Peyer's patch (tissue), 4 donors: ENCODE data around the gene KCNJ5.

Source experiments
- POLR2A ChIP-seq, 2 donors: fragments of 450-650 bp; IDR thresholded peaks; one replicate each; pipeline ENCODE4 v1.5.1; 2017; ENCODE audit warnings: antibody characterized with exemption in 2 of 2, mild to moderate bottlenecking in 2 of 2, moderate library complexity in 2 of 2
- TF ChIP-seq, protein P1 (sequence below), 6 experiments: fragments of 450-650 bp in 4 of 6; fragments of 200-600 bp in 2 of 6; sonication (generic) in 1 of 6; IDR thresholded peaks; one replicate each; pipeline ENCODE4 v1.5.1; 2017 to 2019; ENCODE audit warnings: antibody characterized with exemption in 6 of 6, mild to moderate bottlenecking in 3 of 6, moderate library complexity in 1 of 6

DNA sequence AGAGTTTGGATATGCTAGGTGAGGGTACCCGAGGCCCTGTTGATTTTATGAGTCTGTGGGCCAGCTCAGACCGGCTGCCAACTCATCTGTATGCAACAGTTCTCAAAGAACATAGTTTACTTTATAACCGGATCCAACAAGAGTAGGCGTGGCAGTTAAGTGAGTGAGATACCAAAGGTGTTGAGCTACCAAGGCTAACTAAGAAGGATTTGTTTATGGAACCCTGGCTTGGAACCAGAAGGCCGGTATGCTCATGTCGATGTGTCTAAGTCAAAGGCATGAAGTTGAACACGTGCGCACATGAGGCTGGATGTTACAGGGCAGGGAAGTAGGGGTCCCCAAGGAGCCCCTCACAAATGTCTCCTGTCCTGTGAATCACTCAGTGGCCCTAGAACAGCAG, 23.9 kb upstream of the KCNJ5 start, which contains the start of gene KCNJ1:
- TF ChIP-seq, protein P1, sequence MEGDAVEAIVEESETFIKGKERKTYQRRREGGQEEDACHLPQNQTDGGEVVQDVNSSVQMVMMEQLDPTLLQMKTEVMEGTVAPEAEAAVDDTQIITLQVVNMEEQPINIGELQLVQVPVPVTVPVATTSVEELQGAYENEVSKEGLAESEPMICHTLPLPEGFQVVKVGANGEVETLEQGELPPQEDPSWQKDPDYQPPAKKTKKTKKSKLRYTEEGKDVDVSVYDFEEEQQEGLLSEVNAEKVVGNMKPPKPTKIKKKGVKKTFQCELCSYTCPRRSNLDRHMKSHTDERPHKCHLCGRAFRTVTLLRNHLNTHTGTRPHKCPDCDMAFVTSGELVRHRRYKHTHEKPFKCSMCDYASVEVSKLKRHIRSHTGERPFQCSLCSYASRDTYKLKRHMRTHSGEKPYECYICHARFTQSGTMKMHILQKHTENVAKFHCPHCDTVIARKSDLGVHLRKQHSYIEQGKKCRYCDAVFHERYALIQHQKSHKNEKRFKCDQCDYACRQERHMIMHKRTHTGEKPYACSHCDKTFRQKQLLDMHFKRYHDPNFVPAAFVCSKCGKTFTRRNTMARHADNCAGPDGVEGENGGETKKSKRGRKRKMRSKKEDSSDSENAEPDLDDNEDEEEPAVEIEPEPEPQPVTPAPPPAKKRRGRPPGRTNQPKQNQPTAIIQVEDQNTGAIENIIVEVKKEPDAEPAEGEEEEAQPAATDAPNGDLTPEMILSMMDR (IDR thresholded peaks at IDR 0.05) = no peak
- no peak for TF ChIP-seq POLR2A (IDR thresholded peaks at IDR 0.05)
